NCI-H226 (cell line): ENCODE data around the gene ATG7.

ENCODE experiments used
- DNase-seq: peaks from one replicate; pipeline ENCODE4 v3.0.0-alpha.2; 2015

Gene ATG7

GRCh38 chr3:11271986-11272904, at the start of gene ATG7:
Gene ATG7 (plus strand): TSS chr3:11272397. CDS start chr3:11298696, 26,299 bp downstream.
- DNase-seq = peak; percentile 94

GRCh38 chr3:11224010-11224409, 48.2 kb upstream of the ATG7 start:
- no peak for DNase-seq

GRCh38 chr3:11224870-11225229, 47.3 kb upstream of the ATG7 start:
- no peak for DNase-seq

GRCh38 chr3:11226042-11226370, 46.2 kb upstream of the ATG7 start:
- DNase-seq = no peak

GRCh38 chr3:11228041-11228440, 44.2 kb upstream of the ATG7 start:
- no peak for DNase-seq

- peak; percentile 66 for DNase-seq
These were observed 42.1 kb upstream of the ATG7 start for GRCh38 chr3:11230125-11230524.

- DNase-seq = no peak
These were observed 41.4 kb upstream of the ATG7 start for GRCh38 chr3:11230832-11231231.

GRCh38 chr3:11235385-11235784, 36.8 kb upstream of the ATG7 start:
- DNase-seq = no peak

GRCh38 chr3:11236588-11237461, 35.4 kb upstream of the ATG7 start:
- DNase-seq = peak; percentile 17

GRCh38 chr3:11238060-11238459, 34.1 kb upstream of the ATG7 start:
- DNase-seq = peak; percentile 91

- peak; percentile 92 for DNase-seq
These were observed 33.3 kb upstream of the ATG7 start for GRCh38 chr3:11238880-11239279.

- no peak for DNase-seq
These were observed 32.4 kb upstream of the ATG7 start for GRCh38 chr3:11239796-11240195.

GRCh38 chr3:11240496-11240895, 31.7 kb upstream of the ATG7 start:
- DNase-seq = peak; percentile 42

GRCh38 chr3:11244121-11244677, 28.0 kb upstream of the ATG7 start:
- peak; percentile 65 for DNase-seq

- DNase-seq = no peak
These were observed 26.9 kb upstream of the ATG7 start for GRCh38 chr3:11245276-11245675.

GRCh38 chr3:11245827-11246662, 26.2 kb upstream of the ATG7 start:
- DNase-seq = peak; percentile 31

- DNase-seq = peak; percentile 31
These were observed 25.6 kb upstream of the ATG7 start for GRCh38 chr3:11246663-11246970.

- no peak for DNase-seq
These were observed 24.8 kb upstream of the ATG7 start for GRCh38 chr3:11247362-11247761.

- peak; percentile 31 for DNase-seq
These were observed 23.6 kb upstream of the ATG7 start for GRCh38 chr3:11248596-11248995.

GRCh38 chr3:11250902-11251806, 21.0 kb upstream of the ATG7 start:
- no peak for DNase-seq

GRCh38 chr3:11251807-11252176, 20.4 kb upstream of the ATG7 start:
- no peak for DNase-seq

- no peak for DNase-seq
These were observed 17.3 kb upstream of the ATG7 start for GRCh38 chr3:11254876-11255275.
